ENCODE measurements around the gene SMTNL2.

DNA sequence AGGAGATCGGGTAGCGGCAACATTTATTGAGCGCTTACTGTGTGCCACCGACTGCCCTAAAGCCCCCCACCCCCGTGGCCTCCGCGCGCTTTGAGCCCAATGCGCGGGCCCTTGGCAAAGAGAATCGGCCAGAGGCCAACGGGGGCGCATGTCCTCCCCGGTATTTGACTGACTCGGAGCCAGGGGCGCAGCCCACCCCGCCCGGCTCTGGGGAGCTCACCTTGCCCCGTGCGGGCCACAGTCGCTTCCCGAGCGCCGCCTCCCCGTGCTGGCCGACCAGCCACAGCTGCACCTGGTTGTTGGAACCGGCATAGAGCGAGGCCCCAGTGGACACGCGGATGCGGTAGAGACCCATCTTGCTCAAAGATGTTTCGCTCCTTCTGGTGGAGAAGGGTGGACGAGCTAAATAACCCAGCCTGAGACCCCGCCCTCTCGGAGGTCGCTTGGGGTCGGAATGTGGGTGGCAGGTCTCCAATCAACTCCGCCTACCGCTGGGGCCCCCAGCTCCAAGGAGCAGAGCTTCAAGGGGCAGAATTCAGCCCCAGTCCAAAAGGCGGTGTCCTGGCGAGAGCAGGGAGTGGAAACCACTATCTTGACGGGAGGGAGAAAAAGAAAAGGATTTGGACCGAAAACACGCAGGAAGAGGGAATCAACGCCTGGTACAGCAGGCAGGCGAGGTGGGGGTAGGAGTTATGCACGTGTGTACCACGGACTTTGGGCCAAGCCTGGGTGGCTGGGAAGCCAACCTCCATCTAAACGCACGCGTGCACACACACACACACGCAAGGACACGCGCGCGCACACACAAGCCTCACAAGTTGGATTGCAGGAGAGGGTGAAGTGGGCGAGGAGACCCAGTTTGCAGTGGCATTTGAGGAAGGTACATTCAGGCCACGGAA lies 57.2 kb downstream of the SMTNL2 start, which contains the start of gene ALOX15:
- TF ChIP-seq CTCF (IDR thresholded peaks at IDR 0.05) (no peak), POLR2A (IDR thresholded peaks at IDR 0.05) (no peak)
